GM18520 (cell line): ENCODE data around the gene C6orf62.
"Not testable (repeated sequence)": the region's sequence is repeated elsewhere in the genome, so short reads cannot be mapped to it uniquely, and the experiment has no call there.

Experiments used
- ATAC-seq: cut with Tn5 transposase; IDR thresholded peaks from one replicate; pipeline ENCODE4 v1.9.1; 2021; ENCODE audit not compliant: unreplicated experiment

The C6orf62 gene

GRCh38 chr6:24719125-24719971 lies at the start of gene C6orf62:
Gene C6orf62, minus strand, starts transcription at chr6:24719154. Its CDS starts 486 bp downstream, at chr6:24718668.
- peak; percentile 17 for ATAC-seq

- no peak for ATAC-seq
Observed at GRCh38 chr6:24768361-24768760, 49.4 kb upstream of the C6orf62 start.

- ATAC-seq, result no peak
Observed at GRCh38 chr6:24766680-24767462, 47.9 kb upstream of the C6orf62 start.

DNA sequence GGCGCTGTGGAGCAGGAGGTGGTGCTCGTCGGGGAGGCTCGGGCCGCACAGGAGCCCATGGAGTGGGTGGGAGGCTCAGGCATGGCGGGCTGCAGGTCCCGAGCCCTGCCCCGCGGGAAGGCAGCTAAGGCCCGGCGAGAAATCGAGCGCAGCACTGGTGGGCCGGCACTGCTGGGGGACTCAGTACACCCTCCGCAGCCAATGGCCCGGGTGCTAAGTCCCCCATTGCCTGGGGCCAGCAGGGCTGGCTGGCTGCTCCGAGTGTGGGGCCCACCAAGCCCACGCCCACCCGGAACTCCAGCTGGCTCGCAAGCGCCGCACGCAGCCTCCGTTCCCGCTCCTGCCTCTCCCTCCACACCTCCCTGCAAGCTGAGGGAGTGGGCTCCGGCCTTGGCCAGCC lies 47.0 kb upstream of the C6orf62 start:
- ATAC-seq, result not testable (repeated sequence)

GRCh38 chr6:24764833-24765828 lies 46.2 kb upstream of the C6orf62 start:
- not testable (repeated sequence) for ATAC-seq

GRCh38 chr6:24763578-24763977 lies 44.6 kb upstream of the C6orf62 start:
- ATAC-seq, result no peak

DNA sequence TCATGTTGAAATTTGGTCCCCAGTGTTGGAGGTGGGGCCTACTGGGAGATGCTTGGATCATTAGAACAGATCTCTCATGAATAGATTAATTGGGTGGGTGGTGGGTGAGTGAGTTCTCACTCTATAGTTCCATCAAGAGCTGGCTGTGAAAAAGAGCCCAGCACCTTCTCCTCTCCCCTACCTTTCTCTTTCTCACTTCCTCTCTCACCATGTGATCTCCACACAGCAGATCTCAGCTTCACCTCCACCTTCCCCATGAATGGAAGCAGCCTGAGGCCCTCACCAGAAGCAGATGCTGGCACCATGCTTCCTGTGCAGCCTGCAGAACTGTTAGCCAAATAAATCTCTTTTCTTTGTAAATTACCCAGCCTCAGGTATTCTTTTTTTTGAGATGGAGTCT lies 42.9 kb upstream of the C6orf62 start:
- ATAC-seq, result no peak

DNA sequence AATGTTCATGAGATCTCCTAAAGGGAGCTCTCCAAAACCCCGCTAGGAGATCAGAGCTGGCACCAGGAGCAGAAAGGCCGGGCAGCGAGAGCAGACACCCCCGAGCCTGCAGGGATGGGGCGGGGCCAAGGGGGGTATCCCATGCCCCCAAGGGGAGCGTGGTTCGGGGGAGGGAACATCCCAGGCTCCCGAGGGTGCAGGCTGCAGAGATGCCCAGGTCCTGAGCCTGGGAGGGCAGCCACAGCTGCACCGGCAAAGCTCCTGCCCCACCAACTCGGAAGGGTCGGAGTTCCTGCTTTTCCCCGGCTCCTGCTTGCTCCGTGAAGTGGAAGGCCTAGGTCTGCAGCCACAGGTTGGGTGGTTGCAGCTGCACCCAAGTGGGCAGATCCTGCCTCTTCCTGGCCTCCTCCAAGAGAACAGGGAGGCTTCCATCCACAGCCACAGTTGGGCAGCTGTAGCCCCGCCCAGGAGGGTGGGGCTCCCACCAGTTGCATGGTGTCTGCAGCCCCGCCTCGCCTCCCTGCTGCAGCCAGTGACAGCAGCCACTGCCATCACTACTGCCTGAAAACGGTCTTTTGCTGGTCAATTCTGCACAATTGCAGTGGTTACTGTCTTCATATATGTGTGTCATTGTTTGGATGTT lies 42.4 kb upstream of the C6orf62 start:
- ATAC-seq, result no peak

- no peak for ATAC-seq
Observed at GRCh38 chr6:24760210-24760609, 41.3 kb upstream of the C6orf62 start.

GRCh38 chr6:24759718-24760117 lies 40.8 kb upstream of the C6orf62 start:
- no peak for ATAC-seq

DNA sequence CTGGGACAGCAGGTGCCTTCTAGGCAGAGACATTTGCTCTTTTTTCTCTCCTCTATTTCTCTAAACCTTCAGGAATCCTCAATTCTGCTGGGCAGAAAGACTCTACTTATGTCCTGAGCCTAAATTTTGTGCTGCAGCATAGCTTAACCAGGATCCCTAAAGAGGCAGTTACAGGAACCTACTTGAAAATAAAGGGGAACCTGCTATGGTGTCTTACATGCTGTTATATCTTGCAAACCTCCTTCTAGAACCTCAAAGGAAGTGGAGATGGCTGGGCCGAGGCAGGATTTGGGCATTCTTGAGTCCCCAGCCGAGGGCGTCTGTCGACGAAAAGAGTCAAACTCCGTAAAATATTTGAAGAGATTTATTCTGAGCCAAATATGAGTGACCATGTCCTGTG lies 38.7 kb upstream of the C6orf62 start:
- ATAC-seq, result no peak

- no peak for ATAC-seq
Observed at GRCh38 chr6:24755279-24755678, 36.3 kb upstream of the C6orf62 start.

- not testable (repeated sequence) for ATAC-seq
Observed at GRCh38 chr6:24754378-24754777, 35.4 kb upstream of the C6orf62 start.

DNA sequence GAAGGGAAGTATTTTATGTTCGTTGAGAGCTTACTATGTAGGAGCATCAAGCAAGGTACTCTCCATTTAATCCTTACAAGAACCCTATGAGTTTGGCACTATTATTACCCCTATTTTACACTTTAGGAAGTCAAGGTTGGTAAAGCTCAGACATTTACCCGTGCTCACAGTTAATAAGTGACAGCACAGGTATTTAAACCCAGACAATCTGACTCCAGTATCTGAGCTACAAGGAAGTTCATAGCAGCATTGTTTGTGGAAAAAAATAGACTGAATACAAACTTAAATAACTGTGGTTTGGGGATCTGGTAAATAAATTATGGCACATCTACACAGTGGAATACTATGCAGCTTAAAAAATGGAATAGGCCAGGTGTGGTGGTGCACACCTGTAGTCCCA lies 34.6 kb upstream of the C6orf62 start:
- no peak for ATAC-seq

- no peak for ATAC-seq
Observed at GRCh38 chr6:24752917-24753492, 34.1 kb upstream of the C6orf62 start.

- ATAC-seq, result no peak
Observed at GRCh38 chr6:24752503-24752902, 33.5 kb upstream of the C6orf62 start.

DNA sequence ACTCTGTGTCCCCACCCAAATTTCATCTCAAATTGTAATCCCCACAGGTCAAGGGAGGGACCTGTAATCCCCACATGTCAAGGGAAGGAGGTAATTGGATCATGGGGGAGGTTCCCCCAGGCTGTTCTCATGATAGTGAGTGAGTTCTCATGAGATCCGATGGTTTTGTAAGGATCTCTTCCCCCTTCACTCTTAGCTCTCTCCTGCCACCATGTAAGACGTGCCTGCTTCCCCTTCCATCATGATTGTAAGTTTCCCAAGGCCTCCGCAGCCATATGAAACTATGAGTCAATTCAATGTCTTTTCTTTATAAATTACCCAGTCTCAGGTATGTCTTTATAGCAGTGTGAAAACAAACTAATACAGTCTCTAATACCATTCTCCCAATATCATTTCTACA lies 31.9 kb upstream of the C6orf62 start:
- ATAC-seq, result not testable (repeated sequence)

- no peak for ATAC-seq
Observed at GRCh38 chr6:24749297-24749696, 30.3 kb upstream of the C6orf62 start.

- ATAC-seq, result no peak
Observed at GRCh38 chr6:24744911-24745310, 26.0 kb upstream of the C6orf62 start.

GRCh38 chr6:24743944-24744335 lies 25.0 kb upstream of the C6orf62 start:
- ATAC-seq, result no peak
